Head of caudate nucleus (tissue), 42 donors: ENCODE data around the gene CACFD1.

Experiments used
- DNase-seq, 42 donors: peaks; one replicate each; pipeline versions ENCODE4 v3.0.0 to v3.0.0-alpha.2; 2020 to 2021; ENCODE audit warnings: mixed read lengths in 7 of 42
- intact Hi-C: fragments of 100-400 bp; cut with DNase I; formaldehyde crosslinking; loops from one replicate; pipeline ENCODE4 v1.15.0; 2022

The CACFD1 gene

DNA sequence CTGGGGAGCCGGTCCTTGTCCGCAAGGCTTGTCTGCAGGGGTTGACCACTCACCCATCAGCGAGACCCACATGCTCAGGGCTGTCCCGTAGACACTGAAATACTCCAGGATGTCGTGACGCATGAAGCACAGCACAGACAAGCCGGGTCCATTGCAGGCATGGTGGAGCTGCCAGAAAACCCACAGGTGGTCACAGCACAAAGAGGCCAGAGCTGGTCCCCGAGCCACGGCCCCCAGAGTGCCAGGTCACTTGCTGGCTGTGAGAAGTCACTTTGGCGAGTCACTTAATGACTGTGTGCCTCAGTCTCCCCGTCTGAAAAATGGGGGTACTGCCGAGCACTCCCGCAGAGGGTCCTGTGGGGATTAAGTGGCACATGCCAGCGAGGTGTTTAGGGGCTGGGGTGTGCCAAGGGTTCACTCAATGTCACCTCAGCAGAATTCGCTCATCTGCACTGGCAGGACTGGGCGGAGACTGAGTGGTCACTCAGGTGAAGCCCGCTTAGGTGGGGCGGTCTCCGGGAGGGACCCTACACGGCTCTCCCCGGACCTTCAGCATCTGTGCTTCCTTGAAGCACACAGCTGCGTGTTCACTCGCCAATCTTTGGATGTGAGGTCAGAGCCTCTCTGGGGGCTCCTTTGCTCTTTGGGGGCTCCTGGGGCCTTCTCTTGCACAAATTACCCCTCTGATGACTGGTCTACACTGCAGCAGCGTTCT, 60.5 kb downstream of the CACFD1 start:
- DNase-seq, result no peak
- intact Hi-C loops, result no loop called here
